Activated T-helper 2 cell treated with anti-CD3 and anti-CD28 coated beads, Interferon-gamma antibody, Interleukin-2, Interleukin-4, amounts not matched to agents 10 μg/mL and 5 μg/mL and 100 μg/mL, durations not matched to agents 14 hours and 24 hours and 36 hours (primary cell): ENCODE measurements around the gene GPC5. TPM values are rescaled to one million over a fixed set of nuclear protein-coding genes. Genes with fewer than 3 reads are reported as not detected.

ENCODE experiments used
- DNase-seq: peaks from one replicate; pipeline ENCODE4 v3.0.0; 2021; ENCODE audit warnings: low spot score
- H3K27ac Mint-ChIP-seq: one replicate; pipeline ENCODE4 v1.8.0; 2021; ENCODE audit warnings: mixed read lengths
- H3K27me3 Mint-ChIP-seq: one replicate; pipeline ENCODE4 v1.8.0; 2021; ENCODE audit warnings: low read depth, mixed read lengths
- H3K36me3 Mint-ChIP-seq: one replicate; pipeline ENCODE4 v1.8.0; 2021; ENCODE audit warnings: low read depth, mixed read lengths
- H3K4me1 Mint-ChIP-seq: one replicate; pipeline ENCODE4 v1.8.0; 2021; ENCODE audit warnings: low read depth, mixed read lengths
- H3K4me3 Mint-ChIP-seq: one replicate; pipeline ENCODE4 v1.8.0; 2021; ENCODE audit warnings: low read depth, mild to moderate bottlenecking, moderate library complexity, mixed read lengths
- H3K9me3 Mint-ChIP-seq: one replicate; pipeline ENCODE4 v1.8.0; 2021; ENCODE audit warnings: mixed read lengths
- intact Hi-C: fragments of 100-400 bp; cut with micrococcal nuclease; formaldehyde crosslinking; loops from one replicate; pipeline ENCODE4 v1.15.1; 2023
- total RNA-seq: library from RNA; stranded (reverse); gene quantifications from 2 replicates; pipeline ENCODE4 v1.2.3, GENCODE V29; 2022

The GPC5 gene
- total RNA-seq, 1 donor from 2014 or later, result 0.57 TPM

- peaks cover 10% of the 10 kb centered on the region for H3K9me3 Mint-ChIP-seq
- H3K27me3 Mint-ChIP-seq, result no peaks in the 10 kb centered on the region
- no peak overlapping the region for H3K4me3 Mint-ChIP-seq
- H3K36me3 Mint-ChIP-seq, result no peaks in the 10 kb centered on the region
- no peaks in the 10 kb centered on the region for H3K4me1 Mint-ChIP-seq
- intact Hi-C loops, result no loop called here
- no peak for DNase-seq
- no peak overlapping the region for H3K27ac Mint-ChIP-seq
Measured at GRCh38 chr13:92316030-92316429, 917.6 kb downstream of the GPC5 start.

- Mint-ChIP-seq H3K4me3 (no peak overlapping the region), H3K27me3 (no peaks in the 10 kb centered on the region)
- no peak for DNase-seq
Measured at GRCh38 chr13:92317066-92317465, 918.6 kb downstream of the GPC5 start.

DNA sequence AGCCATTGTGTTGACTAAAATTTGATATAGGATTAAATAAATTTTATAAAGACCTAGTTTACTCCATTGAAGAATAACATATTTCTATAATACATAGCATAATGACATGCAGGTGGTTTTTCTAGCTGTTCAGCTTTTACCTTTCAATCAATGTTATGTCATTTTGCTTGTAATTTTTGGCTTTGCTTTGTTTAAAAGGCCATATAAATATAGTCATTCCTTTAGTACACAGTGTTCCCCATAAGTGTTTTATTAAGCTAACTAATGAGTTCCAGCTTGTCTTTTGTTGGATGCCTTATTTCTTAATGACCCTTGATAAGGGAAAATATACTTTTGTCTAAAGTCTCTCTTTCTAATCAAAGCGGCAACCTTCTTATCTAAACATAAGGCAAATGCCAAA is 921.9 kb downstream of the GPC5 start:
- H3K36me3 Mint-ChIP-seq, result no peaks in the 10 kb centered on the region
- H3K27ac Mint-ChIP-seq, result no peak overlapping the region
- no peaks in the 10 kb centered on the region for H3K27me3 Mint-ChIP-seq
- DNase-seq, result no peak
- intact Hi-C loops, result no loop called here
- no peaks in the 10 kb centered on the region for H3K4me1 Mint-ChIP-seq
- H3K4me3 Mint-ChIP-seq, result no peak overlapping the region
- H3K9me3 Mint-ChIP-seq, result no peaks in the 10 kb centered on the region

More at GRCh38 chr13:92317066-92317465, 918.6 kb downstream of the GPC5 start:
- H3K36me3 Mint-ChIP-seq, result no peaks in the 10 kb centered on the region
- intact Hi-C loops, result no loop called here
- H3K9me3 Mint-ChIP-seq, result peaks cover 10% of the 10 kb centered on the region
- no peak overlapping the region for H3K27ac Mint-ChIP-seq
- no peaks in the 10 kb centered on the region for H3K4me1 Mint-ChIP-seq

GRCh38 chr13:92321174-92321573 is 922.8 kb downstream of the GPC5 start:
- intact Hi-C loops, result no loop called here
- no peaks in the 10 kb centered on the region for H3K9me3 Mint-ChIP-seq
- no peaks in the 10 kb centered on the region for H3K4me1 Mint-ChIP-seq
- H3K36me3 Mint-ChIP-seq, result no peaks in the 10 kb centered on the region
- no peaks in the 10 kb centered on the region for H3K27me3 Mint-ChIP-seq
- DNase-seq, result no peak
- H3K27ac Mint-ChIP-seq, result no peak overlapping the region
- no peak overlapping the region for H3K4me3 Mint-ChIP-seq

- intact Hi-C loops, result no loop called here
- Mint-ChIP-seq H3K27me3 (no peaks in the 10 kb centered on the region), H3K4me3 (no peak overlapping the region), H3K27ac (no peak overlapping the region), H3K36me3 (no peaks in the 10 kb centered on the region), H3K9me3 (peaks cover 14% of the 10 kb centered on the region), H3K4me1 (no peaks in the 10 kb centered on the region)
- DNase-seq, result no peak
Measured at GRCh38 chr13:92345627-92346026, 947.2 kb downstream of the GPC5 start.

- intact Hi-C loops, result no loop called here
- Mint-ChIP-seq H3K36me3 (no peaks in the 10 kb centered on the region), H3K4me1 (no peaks in the 10 kb centered on the region), H3K9me3 (peaks cover 14% of the 10 kb centered on the region), H3K27ac (no peak overlapping the region), H3K27me3 (no peaks in the 10 kb centered on the region), H3K4me3 (no peak overlapping the region)
- DNase-seq, result no peak
Measured at GRCh38 chr13:92346046-92346445, 947.6 kb downstream of the GPC5 start.

GRCh38 chr13:92354583-92354982 is 956.2 kb downstream of the GPC5 start:
- no peak overlapping the region for H3K4me3 Mint-ChIP-seq
- intact Hi-C loops, result no loop called here
- no peak for DNase-seq

GRCh38 chr13:92355213-92355612 is 956.8 kb downstream of the GPC5 start:
- Mint-ChIP-seq H3K9me3 (peaks cover 42% of the 10 kb centered on the region), H3K27ac (no peak overlapping the region), H3K4me3 (no peak overlapping the region), H3K4me1 (no peaks in the 10 kb centered on the region), H3K36me3 (no peaks in the 10 kb centered on the region), H3K27me3 (no peaks in the 10 kb centered on the region)
- no peak for DNase-seq
- intact Hi-C loops, result no loop called here

More at GRCh38 chr13:92354583-92354982, 956.2 kb downstream of the GPC5 start:
- Mint-ChIP-seq H3K4me1 (no peaks in the 10 kb centered on the region), H3K9me3 (peaks cover 40% of the 10 kb centered on the region), H3K36me3 (no peaks in the 10 kb centered on the region), H3K27ac (no peak overlapping the region), H3K27me3 (no peaks in the 10 kb centered on the region)

GRCh38 chr13:92362717-92363116 is 964.3 kb downstream of the GPC5 start:
- H3K27me3 Mint-ChIP-seq, result no peaks in the 10 kb centered on the region
- intact Hi-C loops, result no loop called here
- peaks cover 27% of the 10 kb centered on the region for H3K9me3 Mint-ChIP-seq
- DNase-seq, result no peak
- H3K27ac Mint-ChIP-seq, result no peak overlapping the region
- H3K36me3 Mint-ChIP-seq, result no peaks in the 10 kb centered on the region
- H3K4me1 Mint-ChIP-seq, result no peaks in the 10 kb centered on the region
- no peak overlapping the region for H3K4me3 Mint-ChIP-seq

GRCh38 chr13:92365904-92366303 is 967.5 kb downstream of the GPC5 start:
- Mint-ChIP-seq H3K4me3 (no peak overlapping the region), H3K4me1 (no peaks in the 10 kb centered on the region), H3K36me3 (no peaks in the 10 kb centered on the region), H3K27me3 (no peaks in the 10 kb centered on the region), H3K9me3 (peaks cover 12% of the 10 kb centered on the region), H3K27ac (no peak overlapping the region)
- intact Hi-C loops, result no loop called here
- DNase-seq, result no peak

GRCh38 chr13:92377396-92377795 is 979.0 kb downstream of the GPC5 start:
- intact Hi-C loops, result no loop called here
- H3K27ac Mint-ChIP-seq, result no peak overlapping the region
- no peaks in the 10 kb centered on the region for H3K27me3 Mint-ChIP-seq
- H3K36me3 Mint-ChIP-seq, result no peaks in the 10 kb centered on the region
- no peak overlapping the region for H3K4me3 Mint-ChIP-seq
- H3K9me3 Mint-ChIP-seq, result peaks cover 14% of the 10 kb centered on the region
- H3K4me1 Mint-ChIP-seq, result no peaks in the 10 kb centered on the region
- DNase-seq, result no peak

- DNase-seq, result no peak
- intact Hi-C loops, result no loop called here
- H3K4me1 Mint-ChIP-seq, result no peaks in the 10 kb centered on the region
- H3K27me3 Mint-ChIP-seq, result no peaks in the 10 kb centered on the region
- peaks cover 14% of the 10 kb centered on the region for H3K9me3 Mint-ChIP-seq
- no peaks in the 10 kb centered on the region for H3K36me3 Mint-ChIP-seq
- no peak overlapping the region for H3K4me3 Mint-ChIP-seq
- no peak overlapping the region for H3K27ac Mint-ChIP-seq
Measured at GRCh38 chr13:92379371-92379770, 981.0 kb downstream of the GPC5 start.

GRCh38 chr13:92384410-92384809 is 986.0 kb downstream of the GPC5 start:
- intact Hi-C loops, result no loop called here
- Mint-ChIP-seq H3K36me3 (no peaks in the 10 kb centered on the region), H3K27me3 (no peaks in the 10 kb centered on the region), H3K4me3 (no peak overlapping the region), H3K27ac (no peak overlapping the region), H3K4me1 (no peaks in the 10 kb centered on the region), H3K9me3 (peaks cover 10% of the 10 kb centered on the region)
- no peak for DNase-seq

- Mint-ChIP-seq H3K36me3 (no peaks in the 10 kb centered on the region), H3K27ac (no peak overlapping the region), H3K9me3 (no peaks in the 10 kb centered on the region), H3K4me3 (no peak overlapping the region), H3K27me3 (no peaks in the 10 kb centered on the region), H3K4me1 (no peaks in the 10 kb centered on the region)
- DNase-seq, result no peak
- intact Hi-C loops, result no loop called here
Measured at GRCh38 chr13:92387245-92387644, 988.8 kb downstream of the GPC5 start.
